Calu3 (cell line): ENCODE data around the gene TTC32. TPM values are rescaled to one million over a fixed set of nuclear protein-coding genes. Genes with fewer than 3 reads are reported as not detected.

ENCODE experiments used
- BruUV-seq: library from RNA; stranded (reverse); fragments of 400-500 nt; replicated peaks from 2 replicates; lab custom pipeline; 2021; lab: Mats Ljungman, UMichigan
- CTCF ChIA-PET: fragments of 300-600 bp; sonication (Branson Sonifier 250); formaldehyde crosslinking; loops from one replicate; lab custom pipeline; 2022; ENCODE audit warnings: antibody characterized with exemption; lab: Charles Lee
- DNase-seq: peaks from one replicate; pipeline ENCODE4 v3.0.0; 2022
- H3K27ac Mint-ChIP-seq: one replicate; pipeline ENCODE4 v1.8.0; 2022; ENCODE audit warnings: mixed read lengths; ENCODE audit not compliant: unreplicated experiment
- H3K27me3 Mint-ChIP-seq: one replicate; pipeline ENCODE4 v1.8.0; 2022; ENCODE audit warnings: mixed read lengths; ENCODE audit not compliant: unreplicated experiment
- H3K36me3 Mint-ChIP-seq: one replicate; pipeline ENCODE4 v1.8.0; 2022; ENCODE audit warnings: mild to moderate bottlenecking, moderate library complexity, mixed read lengths; ENCODE audit not compliant: insufficient read depth, unreplicated experiment
- H3K4me1 Mint-ChIP-seq: one replicate; pipeline ENCODE4 v1.8.0; 2022; ENCODE audit warnings: mild to moderate bottlenecking, low read depth, mixed read lengths; ENCODE audit not compliant: unreplicated experiment
- H3K4me3 Mint-ChIP-seq: one replicate; pipeline ENCODE4 v1.8.0; 2022; ENCODE audit warnings: mild to moderate bottlenecking, low read depth, moderate library complexity, mixed read lengths; ENCODE audit not compliant: unreplicated experiment
- H3K9me3 Mint-ChIP-seq: one replicate; pipeline ENCODE4 v1.8.0; 2022; ENCODE audit warnings: low read depth, mixed read lengths; ENCODE audit not compliant: unreplicated experiment
- CTCF ChIP-seq: fragments of 200-600 bp; IDR thresholded peaks from one replicate; pipeline ENCODE4 v1.8.0; 2022; ENCODE audit warnings: antibody characterized with exemption; ENCODE audit not compliant: unreplicated experiment
- intact Hi-C: fragments of 100-400 bp; cut with micrococcal nuclease; formaldehyde crosslinking; loops from one replicate; pipeline ENCODE4 v1.10.0; 2022; ENCODE audit not compliant: unreplicated experiment
- total RNA-seq: library from RNA; stranded (reverse); gene quantifications from 2 replicates; pipeline ENCODE4 v1.2.3, GENCODE V29; 2022

TTC32 gene
- total RNA-seq, 1 experiment from 2014 or later = 13.6 TPM

GRCh38 chr2:19873014-19873413 is 28.8 kb downstream of the TTC32 start:
- TF ChIP-seq CTCF = no peak
- Mint-ChIP-seq H3K9me3 (no peaks in the 10 kb centered on the region), H3K27me3 (peaks cover 9% of the 10 kb centered on the region), H3K36me3 (peaks cover 7% of the 10 kb centered on the region), H3K4me1 (no peaks in the 10 kb centered on the region), H3K27ac (no peak overlapping the region), H3K4me3 (no peak overlapping the region)
- CTCF ChIA-PET = no interaction called here
- no peak for DNase-seq
- no TSS peak for BruUV-seq
- intact Hi-C loops = no loop called here

- Mint-ChIP-seq H3K4me3 (no peak overlapping the region), H3K36me3 (peaks cover 7% of the 10 kb centered on the region), H3K9me3 (no peaks in the 10 kb centered on the region), H3K27ac (no peak overlapping the region), H3K4me1 (no peaks in the 10 kb centered on the region), H3K27me3 (peaks cover 16% of the 10 kb centered on the region)
- no TSS peak for BruUV-seq
- TF ChIP-seq CTCF = no peak
- CTCF ChIA-PET = no interaction called here
- intact Hi-C loops = no loop called here
- DNase-seq = no peak
These were observed 29.5 kb downstream of the TTC32 start for GRCh38 chr2:19872302-19872701.

- Mint-ChIP-seq H3K4me1 (no peaks in the 10 kb centered on the region), H3K36me3 (peaks cover 7% of the 10 kb centered on the region), H3K27ac (no peak overlapping the region), H3K27me3 (peaks cover 20% of the 10 kb centered on the region), H3K9me3 (no peaks in the 10 kb centered on the region), H3K4me3 (no peak overlapping the region)
- DNase-seq = no peak
- no peak for TF ChIP-seq CTCF
- CTCF ChIA-PET = no interaction called here
- intact Hi-C loops = no loop called here
- no TSS peak for BruUV-seq
These were observed 29.9 kb downstream of the TTC32 start for GRCh38 chr2:19871836-19872235.

- no TSS peak for BruUV-seq
- no peak overlapping the region for H3K27ac Mint-ChIP-seq
- H3K4me1 Mint-ChIP-seq = no peaks in the 10 kb centered on the region
- DNase-seq = no peak
- CTCF ChIA-PET = no interaction called here
- H3K4me3 Mint-ChIP-seq = no peak overlapping the region
- no peaks in the 10 kb centered on the region for H3K9me3 Mint-ChIP-seq
- peaks cover 7% of the 10 kb centered on the region for H3K36me3 Mint-ChIP-seq
- no peak for TF ChIP-seq CTCF
- H3K27me3 Mint-ChIP-seq = peaks cover 20% of the 10 kb centered on the region
- intact Hi-C loops = loop anchor here (1.0 kb wide), 1 partner anchor 63 kb away; no protein-coding TSS in a partner anchor
These were observed 31.0 kb downstream of the TTC32 start for GRCh38 chr2:19870792-19871191.
